ENCODE data around the gene MED16.

MED16 gene

GRCh38 chr19:870963-871401 lies 22.0 kb downstream of the MED16 start:
- no peak overlapping the region for H3K4me2 ChIP-seq (ENCODE audit: low read length)
- H2AFZ ChIP-seq (ENCODE audit: low read length), result no peak overlapping the region
- no peaks in the 10 kb centered on the region for H3K27me3 ChIP-seq (ENCODE audit: insufficient read depth, low read length)
- H3K4me3 ChIP-seq (ENCODE audit: low read depth, low read length, poor library complexity, severe bottlenecking), result no peak overlapping the region
- H3K9ac ChIP-seq (ENCODE audit: low read length), result no peak overlapping the region
- H3K9me2 ChIP-seq (ENCODE audit: low read depth, low read length), result no peaks in the 10 kb centered on the region
- H3F3A ChIP-seq (ENCODE audit: insufficient read depth, low read length), result no peaks in the 10 kb centered on the region
- TF ChIP-seq EZH2 (IDR thresholded peaks at IDR 0.05; ENCODE audit: borderline replicate concordance, low read length) (no peak), CTCF (IDR thresholded peaks at IDR 0.05; ENCODE audit: low read length) (no peak)
- peaks cover 26% of the 10 kb centered on the region for H3K36me3 ChIP-seq (ENCODE audit: insufficient read depth, low read length)
- no peaks in the 10 kb centered on the region for H3K79me2 ChIP-seq (ENCODE audit: insufficient read depth, low read length)
- H3K27ac ChIP-seq (ENCODE audit: low read depth, low read length, poor library complexity, severe bottlenecking), result no peak overlapping the region
- H3K9me3 ChIP-seq (ENCODE audit: low read length), result no peaks in the 10 kb centered on the region
- peaks cover 17% of the 10 kb centered on the region for H3K4me1 ChIP-seq (ENCODE audit: insufficient read depth, low read length, severe bottlenecking)
- no peaks in the 10 kb centered on the region for H4K20me1 ChIP-seq (ENCODE audit: insufficient read depth, low read length)

GRCh38 chr19:870314-870713 lies 22.7 kb downstream of the MED16 start:
- Histone ChIP-seq H3K9me2 (ENCODE audit: low read depth, low read length) (no peaks in the 10 kb centered on the region), H3K36me3 (ENCODE audit: insufficient read depth, low read length) (peaks cover 26% of the 10 kb centered on the region), H3K27ac (ENCODE audit: low read depth, low read length, poor library complexity, severe bottlenecking) (no peak overlapping the region), H3K9ac (ENCODE audit: low read length) (no peak overlapping the region), H2AFZ (ENCODE audit: low read length) (no peak overlapping the region), H3K4me3 (ENCODE audit: low read depth, low read length, poor library complexity, severe bottlenecking) (no peak overlapping the region), H3K9me3 (ENCODE audit: low read length) (no peaks in the 10 kb centered on the region), H4K20me1 (ENCODE audit: insufficient read depth, low read length) (no peaks in the 10 kb centered on the region), H3K4me1 (ENCODE audit: insufficient read depth, low read length, severe bottlenecking) (peaks cover 17% of the 10 kb centered on the region), H3K4me2 (ENCODE audit: low read length) (no peak overlapping the region), H3K79me2 (ENCODE audit: insufficient read depth, low read length) (no peaks in the 10 kb centered on the region), H3F3A (ENCODE audit: insufficient read depth, low read length) (no peaks in the 10 kb centered on the region), H3K27me3 (ENCODE audit: insufficient read depth, low read length) (no peaks in the 10 kb centered on the region)
- no peak for TF ChIP-seq EZH2 (IDR thresholded peaks at IDR 0.05; ENCODE audit: borderline replicate concordance, low read length)
- TF ChIP-seq CTCF (IDR thresholded peaks at IDR 0.05; ENCODE audit: low read length), result no peak

GRCh38 chr19:869245-870177 lies 23.5 kb downstream of the MED16 start:
- no peaks in the 10 kb centered on the region for H4K20me1 ChIP-seq (ENCODE audit: insufficient read depth, low read length)
- peaks cover 26% of the 10 kb centered on the region for H3K36me3 ChIP-seq (ENCODE audit: insufficient read depth, low read length)
- TF ChIP-seq EZH2 (IDR thresholded peaks at IDR 0.05; ENCODE audit: borderline replicate concordance, low read length), result no peak
- no peak for TF ChIP-seq CTCF (IDR thresholded peaks at IDR 0.05; ENCODE audit: low read length)
- no peak overlapping the region for H3K9ac ChIP-seq (ENCODE audit: low read length)
- no peaks in the 10 kb centered on the region for H3F3A ChIP-seq (ENCODE audit: insufficient read depth, low read length)
- H3K4me1 ChIP-seq (ENCODE audit: insufficient read depth, low read length, severe bottlenecking), result peaks cover 17% of the 10 kb centered on the region
- H3K27me3 ChIP-seq (ENCODE audit: insufficient read depth, low read length), result no peaks in the 10 kb centered on the region
- no peaks in the 10 kb centered on the region for H3K79me2 ChIP-seq (ENCODE audit: insufficient read depth, low read length)
- no peaks in the 10 kb centered on the region for H3K9me2 ChIP-seq (ENCODE audit: low read depth, low read length)
- no peaks in the 10 kb centered on the region for H3K9me3 ChIP-seq (ENCODE audit: low read length)
- no peak overlapping the region for H3K27ac ChIP-seq (ENCODE audit: low read depth, low read length, poor library complexity, severe bottlenecking)
- no peak overlapping the region for H3K4me3 ChIP-seq (ENCODE audit: low read depth, low read length, poor library complexity, severe bottlenecking)
- no peak overlapping the region for H3K4me2 ChIP-seq (ENCODE audit: low read length)
- no peak overlapping the region for H2AFZ ChIP-seq (ENCODE audit: low read length)
